Gastroesophageal sphincter (tissue), 3 donors: ENCODE measurements around the gene ASIC1.

Experiments used
- EP300 ChIP-seq: sonication (generic); formaldehyde crosslinking; IDR thresholded peaks from one replicate; pipeline ENCODE4 v1.6.1; 2017; ENCODE audit warnings: antibody characterized with exemption, mild to moderate bottlenecking
- POLR2A ChIP-seq, 2 donors: fragments of 450-650 bp; IDR thresholded peaks; one replicate each; pipeline ENCODE4 v1.6.1; 2017; ENCODE audit warnings: antibody characterized with exemption in 2 of 2, mild to moderate bottlenecking in 2 of 2, moderate library complexity in 1 of 2
- POLR2AphosphoS5 ChIP-seq: sonication (generic); formaldehyde crosslinking; IDR thresholded peaks from one replicate; pipeline ENCODE4 v1.6.1; 2017; ENCODE audit warnings: antibody characterized with exemption
- TF ChIP-seq, protein P1 (sequence below), 4 experiments: fragments of 200-600 bp in 2 of 4; fragments of 450-650 bp in 2 of 4; sonication (generic) in 1 of 4; IDR thresholded peaks; one replicate each; pipeline ENCODE4 v1.5.1; 2017 to 2019; ENCODE audit warnings: antibody characterized with exemption in 4 of 4, mild to moderate bottlenecking in 2 of 4, moderate library complexity in 2 of 4

DNA sequence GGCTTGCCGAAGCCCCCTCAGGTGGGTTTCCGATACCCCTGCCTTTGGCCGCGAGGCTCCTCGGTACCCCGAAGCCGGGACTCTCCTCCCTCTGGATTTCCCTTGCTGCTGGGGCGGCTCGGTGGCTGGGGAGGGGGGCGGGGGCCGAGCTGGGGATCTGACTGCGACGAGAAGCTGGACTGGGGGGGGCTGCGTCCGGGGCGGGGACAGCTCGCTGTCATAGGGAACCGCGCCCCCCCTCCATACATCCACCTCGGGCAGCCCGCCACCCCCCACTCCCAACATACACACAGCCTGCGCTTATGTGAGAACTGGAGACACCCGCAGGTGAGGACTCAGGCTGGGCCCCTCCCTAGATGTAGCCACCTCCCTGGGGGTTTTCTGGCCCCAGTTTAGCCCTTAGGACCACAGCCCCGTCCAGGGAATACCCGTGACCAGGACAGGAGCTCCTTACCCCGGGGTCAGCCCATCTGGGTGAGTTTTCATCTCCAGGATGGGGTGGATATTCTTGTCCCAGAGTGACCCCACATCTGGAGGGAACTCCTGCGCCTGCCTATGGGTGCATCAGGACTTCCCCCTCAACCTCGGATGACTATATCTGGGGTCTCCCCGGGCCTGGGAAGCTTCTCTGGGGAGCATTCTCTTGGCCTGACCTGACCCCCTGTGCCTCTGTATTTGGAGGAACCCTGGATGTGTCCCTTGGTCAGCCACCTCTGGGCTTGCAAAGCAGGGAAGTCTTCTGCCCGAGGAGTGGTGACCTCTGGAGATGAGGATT lies 687 bp downstream of the ASIC1 start:
- TF ChIP-seq, protein P1, sequence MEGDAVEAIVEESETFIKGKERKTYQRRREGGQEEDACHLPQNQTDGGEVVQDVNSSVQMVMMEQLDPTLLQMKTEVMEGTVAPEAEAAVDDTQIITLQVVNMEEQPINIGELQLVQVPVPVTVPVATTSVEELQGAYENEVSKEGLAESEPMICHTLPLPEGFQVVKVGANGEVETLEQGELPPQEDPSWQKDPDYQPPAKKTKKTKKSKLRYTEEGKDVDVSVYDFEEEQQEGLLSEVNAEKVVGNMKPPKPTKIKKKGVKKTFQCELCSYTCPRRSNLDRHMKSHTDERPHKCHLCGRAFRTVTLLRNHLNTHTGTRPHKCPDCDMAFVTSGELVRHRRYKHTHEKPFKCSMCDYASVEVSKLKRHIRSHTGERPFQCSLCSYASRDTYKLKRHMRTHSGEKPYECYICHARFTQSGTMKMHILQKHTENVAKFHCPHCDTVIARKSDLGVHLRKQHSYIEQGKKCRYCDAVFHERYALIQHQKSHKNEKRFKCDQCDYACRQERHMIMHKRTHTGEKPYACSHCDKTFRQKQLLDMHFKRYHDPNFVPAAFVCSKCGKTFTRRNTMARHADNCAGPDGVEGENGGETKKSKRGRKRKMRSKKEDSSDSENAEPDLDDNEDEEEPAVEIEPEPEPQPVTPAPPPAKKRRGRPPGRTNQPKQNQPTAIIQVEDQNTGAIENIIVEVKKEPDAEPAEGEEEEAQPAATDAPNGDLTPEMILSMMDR (IDR thresholded peaks at IDR 0.05), result no peak
- no peak for TF ChIP-seq POLR2A (IDR thresholded peaks at IDR 0.05)
- TF ChIP-seq EP300, result no peak
- TF ChIP-seq POLR2AphosphoS5, result no peak
